Measurements from ENCODE around the gene NDUFS5.

DNA sequence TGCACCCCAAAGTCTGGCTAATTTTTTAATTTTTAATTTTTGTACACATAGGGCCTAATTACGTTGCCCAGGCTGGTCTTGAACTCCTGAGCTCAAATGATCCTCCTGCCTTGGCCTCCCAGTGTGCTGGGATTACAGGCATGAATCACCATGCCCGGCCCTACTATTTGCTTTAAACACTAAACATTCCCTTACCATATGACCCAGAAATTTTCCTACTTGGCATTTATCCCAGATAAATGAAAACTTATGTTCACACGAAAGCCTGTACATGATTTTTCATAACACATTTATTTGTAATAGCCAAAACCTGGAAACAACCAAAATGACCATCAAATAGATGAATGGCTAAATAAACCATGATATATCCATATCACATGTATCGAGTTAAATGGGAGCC lies 35.8 kb downstream of the NDUFS5 start:
- TF ChIP-seq, protein P1, sequence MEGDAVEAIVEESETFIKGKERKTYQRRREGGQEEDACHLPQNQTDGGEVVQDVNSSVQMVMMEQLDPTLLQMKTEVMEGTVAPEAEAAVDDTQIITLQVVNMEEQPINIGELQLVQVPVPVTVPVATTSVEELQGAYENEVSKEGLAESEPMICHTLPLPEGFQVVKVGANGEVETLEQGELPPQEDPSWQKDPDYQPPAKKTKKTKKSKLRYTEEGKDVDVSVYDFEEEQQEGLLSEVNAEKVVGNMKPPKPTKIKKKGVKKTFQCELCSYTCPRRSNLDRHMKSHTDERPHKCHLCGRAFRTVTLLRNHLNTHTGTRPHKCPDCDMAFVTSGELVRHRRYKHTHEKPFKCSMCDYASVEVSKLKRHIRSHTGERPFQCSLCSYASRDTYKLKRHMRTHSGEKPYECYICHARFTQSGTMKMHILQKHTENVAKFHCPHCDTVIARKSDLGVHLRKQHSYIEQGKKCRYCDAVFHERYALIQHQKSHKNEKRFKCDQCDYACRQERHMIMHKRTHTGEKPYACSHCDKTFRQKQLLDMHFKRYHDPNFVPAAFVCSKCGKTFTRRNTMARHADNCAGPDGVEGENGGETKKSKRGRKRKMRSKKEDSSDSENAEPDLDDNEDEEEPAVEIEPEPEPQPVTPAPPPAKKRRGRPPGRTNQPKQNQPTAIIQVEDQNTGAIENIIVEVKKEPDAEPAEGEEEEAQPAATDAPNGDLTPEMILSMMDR (IDR thresholded peaks at IDR 0.05), result no peak
- no peak for TF ChIP-seq POLR2A (IDR thresholded peaks at IDR 0.05)

All from body of pancreas (tissue), 4 donors.